GM19025 (cell line): Measurements from ENCODE around the gene HELT.
"Not testable (repeated sequence)": the region's sequence is repeated elsewhere in the genome, so short reads cannot be mapped to it uniquely, and the experiment has no call there.

Experiments
- ATAC-seq: cut with Tn5 transposase; IDR thresholded peaks from one replicate; pipeline ENCODE4 v1.9.1; 2021; ENCODE audit warnings: mild to moderate bottlenecking, low read depth, moderate library complexity; ENCODE audit not compliant: unreplicated experiment

The HELT gene

GRCh38 chr4:185017964-185018772, at the start of gene HELT:
TSS of gene HELT (plus strand) at chr4:185018490. CDS start at chr4:185018929, 439 bp downstream.
- ATAC-seq = no peak

GRCh38 chr4:184968784-184969201, 49.5 kb upstream of the HELT start:
- no peak for ATAC-seq

- no peak for ATAC-seq
Observed at GRCh38 chr4:184969610-184970009, 48.7 kb upstream of the HELT start.

- no peak for ATAC-seq
Observed at GRCh38 chr4:184972991-184973390, 45.3 kb upstream of the HELT start.

- ATAC-seq = not testable (repeated sequence)
Observed at GRCh38 chr4:184976348-184976747, 41.9 kb upstream of the HELT start.

- ATAC-seq = no peak
Observed at GRCh38 chr4:184977747-184978146, 40.5 kb upstream of the HELT start.

GRCh38 chr4:184978211-184978610, 40.1 kb upstream of the HELT start:
- no peak for ATAC-seq

GRCh38 chr4:184979461-184980124, 38.7 kb upstream of the HELT start:
- ATAC-seq = no peak

- ATAC-seq = no peak
Observed at GRCh38 chr4:184980261-184980660, 38.0 kb upstream of the HELT start.

- peak; percentile 86 for ATAC-seq
Observed at GRCh38 chr4:184983672-184984356, 34.5 kb upstream of the HELT start.

- ATAC-seq = no peak
Observed at GRCh38 chr4:184987493-184988031, 30.7 kb upstream of the HELT start.

GRCh38 chr4:184988611-184989010, 29.7 kb upstream of the HELT start:
- no peak for ATAC-seq

GRCh38 chr4:184989283-184989682, 29.0 kb upstream of the HELT start:
- not testable (repeated sequence) for ATAC-seq

GRCh38 chr4:184990131-184990530, 28.2 kb upstream of the HELT start:
- ATAC-seq = not testable (repeated sequence)

GRCh38 chr4:184991860-184992259, 26.4 kb upstream of the HELT start:
- no peak for ATAC-seq

- ATAC-seq = no peak
Observed at GRCh38 chr4:184992422-184992821, 25.9 kb upstream of the HELT start.

GRCh38 chr4:184993247-184993646, 25.0 kb upstream of the HELT start:
- ATAC-seq = no peak

GRCh38 chr4:184994010-184994622, 24.2 kb upstream of the HELT start:
- ATAC-seq = no peak

- no peak for ATAC-seq
Observed at GRCh38 chr4:184994623-184995010, 23.7 kb upstream of the HELT start.

GRCh38 chr4:184997656-184998055, 20.6 kb upstream of the HELT start:
- not testable (repeated sequence) for ATAC-seq

GRCh38 chr4:185002784-185003183, 15.5 kb upstream of the HELT start:
- no peak for ATAC-seq
